ENCODE measurements around the gene DAND5.
A peak's percentile ranks its signal among the peaks of the same experiment; 100 is the strongest.
"Not testable (repeated sequence)": the region's sequence is repeated elsewhere in the genome, so short reads cannot be mapped to it uniquely, and the experiment has no call there.

Gene DAND5

GRCh38 chr19:12953799-12954611, 15.4 kb upstream of the DAND5 start:
- Mint-ChIP-seq H3K27me3 (ENCODE audit: low read depth, poor library complexity) (no peaks in the 10 kb centered on the region), H3K4me3 (peak overlapping the region; percentile 25), H3K27ac (peak overlapping the region; percentile 93), H3K9me3 (no peaks in the 10 kb centered on the region), H3K36me3 (ENCODE audit: low read depth) (peaks cover 37% of the 10 kb centered on the region), H3K4me1 (peaks cover 39% of the 10 kb centered on the region)
- no peak for TF ChIP-seq CTCF (IDR thresholded peaks at IDR 0.05)
- no peak for DNase-seq

GRCh38 chr19:12954612-12954962, 14.8 kb upstream of the DAND5 start:
- H3K9me3 Mint-ChIP-seq: no peaks in the 10 kb centered on the region
- peak overlapping the region; percentile 93 for H3K27ac Mint-ChIP-seq
- no peak for DNase-seq
- no peaks in the 10 kb centered on the region for H3K27me3 Mint-ChIP-seq (ENCODE audit: low read depth, poor library complexity)
- peak overlapping the region; percentile 25 for H3K4me3 Mint-ChIP-seq
- peaks cover 35% of the 10 kb centered on the region for H3K36me3 Mint-ChIP-seq (ENCODE audit: low read depth)
- TF ChIP-seq CTCF (IDR thresholded peaks at IDR 0.05): no peak
- peaks cover 39% of the 10 kb centered on the region for H3K4me1 Mint-ChIP-seq

- H3K4me3 Mint-ChIP-seq: peak overlapping the region; percentile 88
- not testable (repeated sequence) for H3K9me3 Mint-ChIP-seq; DNase-seq; H3K27me3 Mint-ChIP-seq (ENCODE audit: low read depth, poor library complexity)
- H3K36me3 Mint-ChIP-seq (ENCODE audit: low read depth): peaks cover 25% of the 10 kb centered on the region
- H3K4me1 Mint-ChIP-seq: peaks cover 29% of the 10 kb centered on the region
- peak overlapping the region; percentile 97 for H3K27ac Mint-ChIP-seq
Observed at GRCh38 chr19:12955575-12955974, 13.8 kb upstream of the DAND5 start.

GRCh38 chr19:12955996-12956395, 13.4 kb upstream of the DAND5 start:
- peaks cover 7% of the 10 kb centered on the region for H3K27me3 Mint-ChIP-seq (ENCODE audit: low read depth, poor library complexity)
- peak overlapping the region; percentile 97 for H3K27ac Mint-ChIP-seq
- H3K36me3 Mint-ChIP-seq (ENCODE audit: low read depth): peaks cover 21% of the 10 kb centered on the region
- peaks cover 8% of the 10 kb centered on the region for H3K9me3 Mint-ChIP-seq
- H3K4me3 Mint-ChIP-seq: peak overlapping the region; percentile 88
- no peak for TF ChIP-seq CTCF (IDR thresholded peaks at IDR 0.05)
- DNase-seq: no peak
- peaks cover 27% of the 10 kb centered on the region for H3K4me1 Mint-ChIP-seq

GRCh38 chr19:12956446-12957388, 12.7 kb upstream of the DAND5 start, which contains the start of gene GADD45GIP1:
Gene GADD45GIP1 (minus strand): TSS chr19:12957223. CDS start chr19:12957212, 11 bp downstream.
- peak within 1 kb of the TSS; percentile 88 for H3K4me3 Mint-ChIP-seq
- DNase-seq: peak; percentile 76
- peaks cover 8% of the 10 kb centered on the region for H3K9me3 Mint-ChIP-seq
- peaks cover 27% of the 10 kb centered on the region for H3K4me1 Mint-ChIP-seq
- H3K27me3 Mint-ChIP-seq (ENCODE audit: low read depth, poor library complexity): peaks cover 7% of the 10 kb centered on the region
- no peak for TF ChIP-seq CTCF (IDR thresholded peaks at IDR 0.05)
- peak within 1 kb of the TSS; percentile 97 for H3K27ac Mint-ChIP-seq
- peaks cover 14% of the 10 kb centered on the region for H3K36me3 Mint-ChIP-seq (ENCODE audit: low read depth)

GRCh38 chr19:12957389-12957952, 11.9 kb upstream of the DAND5 start:
- H3K27me3 Mint-ChIP-seq (ENCODE audit: low read depth, poor library complexity); DNase-seq; H3K27ac Mint-ChIP-seq: not testable (repeated sequence)
- Mint-ChIP-seq H3K36me3 (ENCODE audit: low read depth) (peaks cover 11% of the 10 kb centered on the region), H3K4me1 (peaks cover 27% of the 10 kb centered on the region), H3K9me3 (peaks cover 13% of the 10 kb centered on the region), H3K4me3 (peak overlapping the region; percentile 83)

Data from nephron progenitor cell (in vitro differentiated cells).